ENCODE data around the gene CATSPERD.

GRCh38 chr19:5718579-5719273 is 1.7 kb upstream of the CATSPERD start:
- TF ChIP-seq CTCF (IDR thresholded peaks at IDR 0.05 in 4 of 5, conservative IDR thresholded peaks at IDR 0.05 in 1 of 5) (no peak), POLR2A (IDR thresholded peaks at IDR 0.05) (no peak)
